OCI-LY3 (cell line): ENCODE measurements around the gene NXT1.

ENCODE experiments used
- EZH2phosphoT487 ChIP-seq: fragments of 200-600 bp; shearing (Covaris generic); IDR thresholded peaks from 2 replicates; pipeline ENCODE4 v1.6.1; 2018; ENCODE audit warnings: antibody characterized with exemption, mixed run types, low read depth
- TF ChIP-seq, protein P1 (sequence below): fragments of 200-600, 300-600 bp; sonication (generic); IDR thresholded peaks from 2 replicates; pipeline ENCODE4 v1.5.1; 2014; ENCODE audit warnings: antibody characterized with exemption, low read length, low read depth

GRCh38 chr20:23350904-23351838, 580 bp downstream of the NXT1 start:
- TF ChIP-seq, protein P1, sequence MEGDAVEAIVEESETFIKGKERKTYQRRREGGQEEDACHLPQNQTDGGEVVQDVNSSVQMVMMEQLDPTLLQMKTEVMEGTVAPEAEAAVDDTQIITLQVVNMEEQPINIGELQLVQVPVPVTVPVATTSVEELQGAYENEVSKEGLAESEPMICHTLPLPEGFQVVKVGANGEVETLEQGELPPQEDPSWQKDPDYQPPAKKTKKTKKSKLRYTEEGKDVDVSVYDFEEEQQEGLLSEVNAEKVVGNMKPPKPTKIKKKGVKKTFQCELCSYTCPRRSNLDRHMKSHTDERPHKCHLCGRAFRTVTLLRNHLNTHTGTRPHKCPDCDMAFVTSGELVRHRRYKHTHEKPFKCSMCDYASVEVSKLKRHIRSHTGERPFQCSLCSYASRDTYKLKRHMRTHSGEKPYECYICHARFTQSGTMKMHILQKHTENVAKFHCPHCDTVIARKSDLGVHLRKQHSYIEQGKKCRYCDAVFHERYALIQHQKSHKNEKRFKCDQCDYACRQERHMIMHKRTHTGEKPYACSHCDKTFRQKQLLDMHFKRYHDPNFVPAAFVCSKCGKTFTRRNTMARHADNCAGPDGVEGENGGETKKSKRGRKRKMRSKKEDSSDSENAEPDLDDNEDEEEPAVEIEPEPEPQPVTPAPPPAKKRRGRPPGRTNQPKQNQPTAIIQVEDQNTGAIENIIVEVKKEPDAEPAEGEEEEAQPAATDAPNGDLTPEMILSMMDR = no peak
- TF ChIP-seq EZH2phosphoT487 = no peak
